Measurements from ENCODE around the gene UBASH3A.

Gene UBASH3A

DNA sequence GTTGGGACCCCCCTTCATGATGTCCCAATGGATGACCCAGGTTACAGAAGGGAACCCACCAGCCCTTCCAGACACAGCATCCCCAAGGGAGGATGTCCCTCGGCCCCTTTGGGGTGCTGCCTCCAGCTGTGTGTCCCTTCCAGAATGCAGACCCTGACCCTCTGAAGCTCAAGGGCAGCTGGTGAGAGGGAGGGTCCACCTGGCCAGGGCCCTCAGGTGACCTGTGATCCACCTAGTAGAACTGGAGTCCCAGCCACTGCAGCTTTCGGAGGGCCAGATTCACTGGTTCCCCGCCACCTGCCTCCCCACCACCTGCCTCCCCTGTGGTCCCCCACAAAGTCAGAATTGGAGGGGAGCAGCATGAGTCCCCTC, 27.8 kb upstream of the UBASH3A start:
- ChIA-PET CTCF (interaction anchor here (0.7 kb wide), 1 partner anchor 230 kb away, joined by 3 read pairs; no protein-coding TSS in a partner anchor), POLR2A (no interaction called here)
- TF ChIP-seq, protein P1, sequence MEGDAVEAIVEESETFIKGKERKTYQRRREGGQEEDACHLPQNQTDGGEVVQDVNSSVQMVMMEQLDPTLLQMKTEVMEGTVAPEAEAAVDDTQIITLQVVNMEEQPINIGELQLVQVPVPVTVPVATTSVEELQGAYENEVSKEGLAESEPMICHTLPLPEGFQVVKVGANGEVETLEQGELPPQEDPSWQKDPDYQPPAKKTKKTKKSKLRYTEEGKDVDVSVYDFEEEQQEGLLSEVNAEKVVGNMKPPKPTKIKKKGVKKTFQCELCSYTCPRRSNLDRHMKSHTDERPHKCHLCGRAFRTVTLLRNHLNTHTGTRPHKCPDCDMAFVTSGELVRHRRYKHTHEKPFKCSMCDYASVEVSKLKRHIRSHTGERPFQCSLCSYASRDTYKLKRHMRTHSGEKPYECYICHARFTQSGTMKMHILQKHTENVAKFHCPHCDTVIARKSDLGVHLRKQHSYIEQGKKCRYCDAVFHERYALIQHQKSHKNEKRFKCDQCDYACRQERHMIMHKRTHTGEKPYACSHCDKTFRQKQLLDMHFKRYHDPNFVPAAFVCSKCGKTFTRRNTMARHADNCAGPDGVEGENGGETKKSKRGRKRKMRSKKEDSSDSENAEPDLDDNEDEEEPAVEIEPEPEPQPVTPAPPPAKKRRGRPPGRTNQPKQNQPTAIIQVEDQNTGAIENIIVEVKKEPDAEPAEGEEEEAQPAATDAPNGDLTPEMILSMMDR (IDR thresholded peaks at IDR 0.05; ENCODE audit: control extremely low read depth, extremely low read depth, low read depth, missing control alignments): no peak

DNA sequence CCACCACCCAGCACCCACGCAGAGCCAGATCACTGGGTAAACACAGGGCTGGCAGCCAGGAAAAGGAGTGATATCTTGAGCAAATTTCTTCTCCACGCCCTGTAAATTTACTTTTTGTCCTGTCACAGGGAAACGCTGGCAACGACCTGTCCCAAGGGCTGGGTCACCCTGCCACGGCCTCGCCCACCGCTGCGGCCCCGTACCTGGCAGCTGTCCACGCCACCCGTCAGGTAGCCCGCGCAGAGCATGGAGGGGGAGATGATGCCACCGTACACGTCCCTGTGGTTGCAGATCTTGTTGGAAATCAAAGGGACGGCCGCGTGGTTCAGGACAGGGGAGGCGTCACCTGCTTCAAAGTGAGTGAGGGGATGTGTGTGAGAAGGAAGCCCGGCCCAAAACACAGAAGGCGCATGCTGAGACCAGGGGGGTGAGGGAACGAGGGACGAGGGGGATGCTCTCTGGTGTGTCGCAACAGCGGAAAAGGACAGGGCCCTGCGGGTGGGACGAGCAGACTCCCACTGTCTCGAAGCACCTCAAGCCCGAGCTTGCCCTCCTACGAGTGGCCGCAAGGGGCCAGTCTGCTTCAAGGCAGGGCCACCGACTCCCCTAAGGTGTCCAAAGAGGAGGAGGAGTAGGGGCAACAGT, 27.2 kb upstream of the UBASH3A start:
- ChIA-PET CTCF (interaction anchor here (0.7 to 2.0 kb wide), 2 partner anchors 11 to 231 kb away, joined by 3 to 8 read pairs; no protein-coding TSS in a partner anchor), POLR2A (no interaction called here)
- TF ChIP-seq, protein P1 (IDR thresholded peaks at IDR 0.05; ENCODE audit: control extremely low read depth, extremely low read depth, low read depth, missing control alignments): no peak
- no peak for DNase-seq (ENCODE audit: extremely low spot score)

More for the DNA sequence above, 27.8 kb upstream of the UBASH3A start:
- DNase-seq (ENCODE audit: extremely low spot score): no peak

DNA sequence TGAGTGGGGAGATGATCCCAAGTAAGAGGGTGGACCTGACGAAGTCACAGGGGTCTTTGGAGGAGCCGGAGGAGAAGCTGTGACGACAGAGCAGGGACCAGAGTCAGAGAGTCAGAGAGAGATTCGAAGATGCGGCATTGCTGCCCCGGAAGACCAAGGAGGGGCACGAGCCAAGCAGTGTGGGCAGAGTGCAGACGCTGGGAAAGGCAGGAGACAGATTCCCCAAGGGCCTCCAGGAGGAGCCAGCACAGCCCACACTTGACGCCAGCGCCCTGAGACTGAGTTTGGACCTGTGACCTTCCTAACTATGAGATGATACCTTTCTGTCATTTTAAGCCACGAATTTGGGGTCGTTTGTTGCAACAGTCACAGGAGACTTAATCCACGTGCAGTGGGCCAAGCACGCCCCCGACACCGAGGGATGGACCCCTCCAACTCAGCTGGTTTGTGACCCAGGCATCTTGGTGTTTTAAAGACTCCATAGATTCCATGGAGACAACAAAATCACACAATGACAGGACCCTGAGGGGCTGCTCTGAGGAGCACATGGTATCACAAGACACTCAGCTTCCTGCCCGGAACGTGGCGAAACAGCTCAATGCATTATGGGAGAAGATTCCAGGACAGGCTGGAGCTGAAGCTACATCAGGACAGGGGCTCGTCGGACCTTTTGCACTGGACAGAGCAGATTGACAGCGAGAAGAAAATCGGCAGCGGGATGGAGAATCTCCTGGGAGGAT, 26.3 kb upstream of the UBASH3A start:
- POLR2A ChIA-PET: no interaction called here
- TF ChIP-seq, protein P1 (IDR thresholded peaks at IDR 0.05; ENCODE audit: control extremely low read depth, extremely low read depth, low read depth, missing control alignments): no peak
- CTCF ChIA-PET: interaction anchor here (1.0 to 2.0 kb wide), 3 partner anchors 10 to 259 kb away, joined by 3 to 8 read pairs (median 3); no protein-coding TSS in a partner anchor
- DNase-seq (ENCODE audit: extremely low spot score): no peak

DNA sequence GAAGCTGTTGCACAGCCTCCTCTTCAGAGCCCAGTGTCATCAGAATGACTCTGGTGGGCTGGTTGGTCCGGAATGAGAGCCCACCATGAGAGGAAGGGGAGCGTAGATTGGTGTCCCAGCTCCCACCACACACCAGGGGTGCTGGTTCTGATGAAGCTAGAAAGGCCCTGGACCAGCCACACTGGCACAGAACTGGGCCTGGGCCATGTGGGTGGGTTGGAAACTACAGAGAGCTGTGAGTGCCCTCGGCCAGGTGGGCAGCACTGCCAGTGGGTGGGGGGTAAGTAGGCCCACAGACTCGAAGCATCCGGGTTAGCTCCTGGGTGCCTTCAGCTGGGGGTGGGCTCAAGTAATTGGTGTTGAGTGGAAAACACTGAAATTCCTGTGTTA, 25.8 kb upstream of the UBASH3A start:
- CTCF ChIA-PET: interaction anchor here (1.0 to 2.0 kb wide), 3 partner anchors 10 to 259 kb away, joined by 3 to 8 read pairs (median 3); no protein-coding TSS in a partner anchor
- no peak for DNase-seq (ENCODE audit: extremely low spot score)
- TF ChIP-seq, protein P1 (IDR thresholded peaks at IDR 0.05; ENCODE audit: control extremely low read depth, extremely low read depth, low read depth, missing control alignments): no peak
- POLR2A ChIA-PET: no interaction called here

DNA sequence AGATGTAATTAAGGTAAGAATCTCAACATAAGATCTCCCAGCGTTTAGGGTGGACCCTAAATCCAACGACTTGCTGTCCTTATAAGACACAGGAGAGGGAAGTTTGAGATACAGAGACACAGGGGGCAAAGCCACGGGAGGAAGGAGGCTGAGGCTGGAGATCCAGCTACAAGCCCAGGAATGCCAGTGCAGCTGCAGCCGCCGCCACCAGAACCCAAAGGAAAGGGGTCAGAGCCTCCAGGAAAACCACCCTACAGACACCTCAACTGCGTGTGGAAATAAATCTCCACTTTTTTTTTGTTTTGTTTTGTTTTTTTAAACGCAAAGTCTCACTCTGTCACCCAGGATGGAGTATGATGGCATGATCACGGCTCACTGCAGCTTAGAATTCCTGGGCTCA, 25.3 kb upstream of the UBASH3A start:
- ChIA-PET CTCF (interaction anchor here (1.0 to 2.0 kb wide), 3 partner anchors 9 to 260 kb away, joined by 3 to 8 read pairs (median 3); no protein-coding TSS in a partner anchor), POLR2A (no interaction called here)
- DNase-seq (ENCODE audit: extremely low spot score): no peak
- TF ChIP-seq, protein P1 (IDR thresholded peaks at IDR 0.05; ENCODE audit: control extremely low read depth, extremely low read depth, low read depth, missing control alignments): no peak

DNA sequence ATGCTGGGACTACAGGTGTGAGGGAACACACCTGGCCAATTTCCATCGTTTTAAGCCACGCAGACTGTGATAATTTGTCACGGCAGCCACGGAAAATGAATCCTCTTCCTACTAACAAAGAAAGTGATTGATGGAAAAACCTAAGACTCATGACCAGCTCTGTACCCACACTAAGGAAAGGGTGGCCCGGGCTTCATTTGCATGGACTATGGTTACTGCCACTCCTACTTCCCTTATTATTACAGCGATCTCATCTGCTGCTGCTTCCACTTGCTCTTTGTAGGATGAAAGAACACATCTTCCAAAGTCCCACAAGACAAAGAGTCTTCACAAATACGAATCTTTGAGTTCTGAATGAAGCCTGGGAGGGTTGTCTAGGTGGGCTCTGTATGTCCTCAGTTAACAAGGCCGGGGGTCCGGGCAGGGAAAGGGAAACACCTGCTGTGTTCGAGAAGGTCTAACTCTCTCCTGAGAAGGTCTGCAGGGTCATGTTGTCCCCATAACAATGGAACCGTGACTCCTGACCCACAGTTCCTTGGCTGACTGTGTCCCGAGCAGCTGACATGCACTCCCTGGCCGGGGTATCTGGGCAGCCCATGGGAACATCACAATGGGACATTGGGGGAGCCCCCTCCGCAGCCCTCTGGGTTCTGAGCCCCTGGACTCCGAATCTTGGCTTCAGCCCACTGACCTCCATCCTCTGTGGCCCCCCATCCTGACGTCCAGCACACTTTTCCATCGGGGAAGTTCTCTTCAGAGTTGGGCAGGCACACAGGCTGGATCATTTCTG, 24.1 kb upstream of the UBASH3A start:
- ChIA-PET POLR2A (no interaction called here), CTCF (no interaction called here)
- DNase-seq (ENCODE audit: extremely low spot score): no peak
- TF ChIP-seq, protein P1 (IDR thresholded peaks at IDR 0.05; ENCODE audit: control extremely low read depth, extremely low read depth, low read depth, missing control alignments): no peak
